Spinal cord (tissue), 10 donors: ENCODE results near the gene GPC6. TPM values are rescaled to one million over a fixed set of nuclear protein-coding genes. Genes with fewer than 3 reads are reported as not detected.

Experiments
- DNase-seq, 6 donors: peaks; one replicate each; pipeline versions ENCODE4 v3.0.0 to v3.0.0-alpha.2; 2013 to 2015; ENCODE audit warnings: low spot score in 6 of 6, low read depth in 4 of 6
- H3K27ac ChIP-seq: one replicate; pipeline ENCODE4 v1.5.1; 2013; ENCODE audit warnings: low read depth, low read length, control low read depth
- H3K27me3 ChIP-seq: one replicate; pipeline ENCODE4 v1.6.1; 2013; ENCODE audit warnings: low read length; ENCODE audit not compliant: control insufficient read depth, insufficient read depth
- H3K36me3 ChIP-seq: one replicate; pipeline ENCODE4 v1.6.1; 2013; ENCODE audit warnings: low read length; ENCODE audit not compliant: control insufficient read depth, insufficient read depth
- H3K4me1 ChIP-seq: one replicate; pipeline ENCODE4 v1.6.1; 2013; ENCODE audit warnings: low read length; ENCODE audit not compliant: control insufficient read depth, insufficient read depth
- H3K4me3 ChIP-seq: one replicate; pipeline ENCODE4 v1.5.1; 2013; ENCODE audit warnings: low read depth, low read length, control low read depth
- H3K9me3 ChIP-seq: one replicate; pipeline ENCODE4 v1.6.1; 2013; ENCODE audit warnings: low read length; ENCODE audit not compliant: control insufficient read depth, insufficient read depth
- WGBS: methylation state at CpG from one replicate; pipeline ENCODE4 v1.1.5; 2013; ENCODE audit warnings: missing lambda C conversion rate; ENCODE audit not compliant: insufficient coverage; 5-methylcytosine and 5-hydroxymethylcytosine counted together
- polyA plus RNA-seq, 2 donors: library from polyadenylated mRNA; unstranded; fragments of 120-200 nt; gene quantifications; one replicate each; pipeline ENCODE4 v1.2.1, GENCODE V29; 2013; ENCODE audit not compliant: insufficient read length in 2 of 2
- total RNA-seq, 2 donors: library from RNA; depleted of rRNA in 1 of 2; stranded (reverse); fragments of 120-200 nt in 1 of 2; fragments of >200 nt in 1 of 2; gene quantifications; one replicate each; pipeline versions ENCODE4 v1.2.3 to v1.2.4, GENCODE V29; 2013 to 2014
- donor health status: healthy.

The GPC6 gene
- total and polyA plus RNA-seq, 4 donors: 19.8 to 109 (median 46.0) TPM

DNA sequence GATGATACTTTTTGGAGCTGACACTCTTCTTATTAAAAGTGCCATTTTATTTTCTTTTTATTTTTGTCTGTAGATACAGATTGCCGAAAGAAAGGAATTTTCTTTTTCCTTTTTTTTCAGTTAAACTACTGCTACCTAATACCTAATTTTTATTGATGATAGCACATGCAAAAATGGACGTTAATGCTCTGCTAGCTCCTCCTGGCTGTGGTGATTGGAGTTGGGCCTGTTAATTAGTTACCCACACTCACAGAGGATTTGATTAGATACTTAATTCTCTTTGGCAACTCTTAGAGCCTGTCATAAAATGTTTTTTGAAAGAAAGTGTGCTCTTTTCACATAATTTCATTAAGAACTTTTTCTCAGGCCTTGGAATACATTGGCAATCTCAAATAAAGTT lies 886.1 kb downstream of the GPC6 start:
- WGBS: no CpG with 5 or more reads among the region's 2 CpGs
- DNase-seq: no peak
- H3K36me3 ChIP-seq: no peaks in the 10 kb centered on the region
- no peaks in the 10 kb centered on the region for H3K27me3 ChIP-seq
- H3K9me3 ChIP-seq: no peaks in the 10 kb centered on the region
- H3K27ac ChIP-seq: no peak overlapping the region
- H3K4me3 ChIP-seq: no peak overlapping the region
- H3K4me1 ChIP-seq: no peaks in the 10 kb centered on the region

DNA sequence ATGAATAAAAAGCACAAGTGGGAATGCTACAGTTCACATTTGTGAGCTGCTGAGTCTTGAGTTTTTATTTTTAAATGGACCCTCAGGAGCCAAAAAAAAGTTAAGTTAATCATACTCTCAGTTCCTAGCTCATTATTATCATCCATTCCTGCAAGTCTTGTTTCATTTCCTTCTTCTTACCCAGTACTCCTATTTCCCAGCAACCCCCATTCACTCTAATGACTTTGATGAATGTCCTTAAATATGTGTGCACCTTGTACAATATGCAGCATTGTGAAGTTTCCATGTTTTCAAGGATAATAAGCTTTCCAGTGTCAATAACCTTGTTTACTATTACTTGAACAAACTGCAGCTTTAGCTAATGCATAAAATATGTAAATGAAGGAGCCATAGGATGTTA lies 886.6 kb downstream of the GPC6 start:
- Histone ChIP-seq H3K4me3 (no peak overlapping the region), H3K27ac (no peak overlapping the region), H3K36me3 (no peaks in the 10 kb centered on the region), H3K9me3 (no peaks in the 10 kb centered on the region), H3K27me3 (no peaks in the 10 kb centered on the region), H3K4me1 (no peaks in the 10 kb centered on the region)
- no peak for DNase-seq

- Histone ChIP-seq H3K4me3 (no peak overlapping the region), H3K4me1 (no peaks in the 10 kb centered on the region), H3K36me3 (no peaks in the 10 kb centered on the region), H3K9me3 (no peaks in the 10 kb centered on the region), H3K27ac (no peak overlapping the region), H3K27me3 (no peaks in the 10 kb centered on the region)
- DNase-seq: no peak
- WGBS: 100% methylated on average over 1 of the region's 1 CpG
Observed at GRCh38 chr13:94114166-94114565, 887.6 kb downstream of the GPC6 start.

DNA sequence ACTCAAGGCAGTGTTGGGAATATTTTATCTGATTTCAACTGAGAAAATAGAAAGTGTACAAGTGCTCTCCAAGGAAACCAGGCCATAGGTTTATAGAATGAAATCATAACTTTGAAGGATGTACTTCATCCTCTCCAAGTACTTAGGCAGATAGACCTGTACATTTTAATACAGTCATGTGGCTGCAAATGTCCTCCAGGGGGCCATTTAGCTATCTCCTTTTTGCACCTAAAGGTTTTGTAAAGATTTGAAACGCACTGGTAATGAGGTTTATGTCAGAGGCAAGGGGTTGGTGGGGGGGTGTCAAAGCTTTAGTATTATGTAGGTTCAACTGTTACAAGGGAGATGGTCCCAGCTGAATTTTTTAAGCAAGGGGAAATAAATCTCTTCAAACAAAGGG lies 888.4 kb downstream of the GPC6 start:
- H3K4me3 ChIP-seq: no peak overlapping the region
- no peaks in the 10 kb centered on the region for H3K36me3 ChIP-seq
- 80% methylated on average over 1 of the region's 1 CpG for WGBS
- no peak overlapping the region for H3K27ac ChIP-seq
- H3K4me1 ChIP-seq: no peaks in the 10 kb centered on the region
- H3K9me3 ChIP-seq: no peaks in the 10 kb centered on the region
- no peaks in the 10 kb centered on the region for H3K27me3 ChIP-seq
- DNase-seq: peak in 1 of 6 donors; percentile 32

DNA sequence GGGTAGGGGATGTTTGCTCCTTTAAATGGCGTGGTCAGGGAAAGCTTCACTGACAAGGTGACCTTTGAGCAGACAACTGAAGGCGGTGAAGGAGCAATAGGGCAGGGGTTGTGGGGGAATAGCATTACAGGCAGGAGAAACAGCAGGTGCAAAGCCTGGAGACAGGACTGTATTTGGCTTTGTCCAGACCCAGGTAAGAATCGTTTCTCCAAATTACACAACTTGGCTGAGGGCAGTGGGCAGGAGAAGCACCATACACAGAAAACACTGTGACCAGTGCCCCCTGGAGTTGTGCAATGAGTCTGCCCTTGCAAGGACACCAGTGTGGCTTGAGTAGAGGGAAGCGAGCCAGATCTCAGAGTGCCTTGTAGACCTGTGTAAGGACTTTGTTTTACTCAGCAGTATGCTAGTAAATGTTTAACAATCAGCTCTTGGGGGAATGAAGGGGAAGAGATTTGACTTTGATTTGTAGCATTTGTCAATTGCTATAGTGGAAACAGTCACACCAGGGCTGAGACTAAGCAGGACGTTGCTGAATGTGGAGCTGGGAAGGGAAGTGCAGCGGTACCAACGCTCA lies 892.8 kb downstream of the GPC6 start:
- no peaks in the 10 kb centered on the region for H3K4me1 ChIP-seq
- no peak overlapping the region for H3K27ac ChIP-seq
- DNase-seq: no peak
- no peaks in the 10 kb centered on the region for H3K27me3 ChIP-seq
- H3K4me3 ChIP-seq: no peak overlapping the region
- no peaks in the 10 kb centered on the region for H3K9me3 ChIP-seq
- 88% methylated on average over 3 of the region's 7 CpGs for WGBS
- no peaks in the 10 kb centered on the region for H3K36me3 ChIP-seq

GRCh38 chr13:94120878-94121277 lies 894.3 kb downstream of the GPC6 start:
- H3K4me1 ChIP-seq: no peaks in the 10 kb centered on the region
- no peak overlapping the region for H3K27ac ChIP-seq
- no peaks in the 10 kb centered on the region for H3K9me3 ChIP-seq
- WGBS: 43% methylated on average over 1 of the region's 2 CpGs
- DNase-seq: peak in 1 of 6 donors; percentile 37
- no peak overlapping the region for H3K4me3 ChIP-seq
- H3K36me3 ChIP-seq: no peaks in the 10 kb centered on the region
- H3K27me3 ChIP-seq: no peaks in the 10 kb centered on the region

- no CpG with 5 or more reads among the region's 1 CpG for WGBS
- Histone ChIP-seq H3K36me3 (no peaks in the 10 kb centered on the region), H3K27me3 (no peaks in the 10 kb centered on the region), H3K27ac (no peak overlapping the region), H3K9me3 (no peaks in the 10 kb centered on the region), H3K4me3 (no peak overlapping the region), H3K4me1 (no peaks in the 10 kb centered on the region)
- DNase-seq: no peak
Observed at GRCh38 chr13:94121686-94122085, 895.1 kb downstream of the GPC6 start.

GRCh38 chr13:94122300-94122915 lies 895.8 kb downstream of the GPC6 start:
- H3K27me3 ChIP-seq: no peaks in the 10 kb centered on the region
- no peaks in the 10 kb centered on the region for H3K36me3 ChIP-seq
- 50% methylated on average over 1 of the region's 4 CpGs for WGBS
- H3K4me3 ChIP-seq: no peak overlapping the region
- peak in 1 of 6 donors; percentile 36 for DNase-seq
- H3K9me3 ChIP-seq: no peaks in the 10 kb centered on the region
- no peaks in the 10 kb centered on the region for H3K4me1 ChIP-seq
- H3K27ac ChIP-seq: no peak overlapping the region

GRCh38 chr13:94123557-94123956 lies 897.0 kb downstream of the GPC6 start:
- Histone ChIP-seq H3K36me3 (no peaks in the 10 kb centered on the region), H3K4me3 (no peak overlapping the region), H3K27me3 (no peaks in the 10 kb centered on the region), H3K9me3 (no peaks in the 10 kb centered on the region), H3K27ac (no peak overlapping the region), H3K4me1 (no peaks in the 10 kb centered on the region)
- no peak for DNase-seq
- WGBS: 100% methylated on average over 1 of the region's 1 CpG

GRCh38 chr13:94128430-94128829 lies 901.8 kb downstream of the GPC6 start:
- WGBS: 39% methylated on average over 3 of the region's 4 CpGs
- H3K4me1 ChIP-seq: no peaks in the 10 kb centered on the region
- H3K4me3 ChIP-seq: no peak overlapping the region
- H3K9me3 ChIP-seq: no peaks in the 10 kb centered on the region
- H3K36me3 ChIP-seq: no peaks in the 10 kb centered on the region
- DNase-seq: peak; percentile 38 to 85 (median 55)
- no peaks in the 10 kb centered on the region for H3K27me3 ChIP-seq
- H3K27ac ChIP-seq: no peak overlapping the region
